RWPE1 (cell line): ENCODE measurements around the gene XBP1.

Source experiments
- CTCF ChIA-PET: fragments of 350-600 bp; sonication (Branson Sonifier 250); formaldehyde crosslinking; extraction: SDS; loops from one replicate; lab custom pipeline; 2021; lab: Yijun Ruan, JAX
- POLR2A ChIA-PET: fragments of 400-600 bp; formaldehyde crosslinking; extraction: SDS; loops from one replicate; lab custom pipeline; 2020; ENCODE audit warnings: antibody characterized with exemption; ENCODE audit not compliant: low non-redundant PET; lab: Yijun Ruan, JAX
- DNase-seq: peaks from one replicate; pipeline ENCODE4 v3.0.0; 2012; ENCODE audit warnings: low spot score
- H3K27ac ChIP-seq: fragments of 450-650 bp; 2 replicates; pipeline ENCODE4 v1.5.1; 2017
- CTCF ChIP-seq: fragments of 450-650 bp; conservative IDR thresholded peaks from 2 replicates; pipeline ENCODE4 v1.5.1; 2017; ENCODE audit warnings: low read depth, mild to moderate bottlenecking

The XBP1 gene

DNA sequence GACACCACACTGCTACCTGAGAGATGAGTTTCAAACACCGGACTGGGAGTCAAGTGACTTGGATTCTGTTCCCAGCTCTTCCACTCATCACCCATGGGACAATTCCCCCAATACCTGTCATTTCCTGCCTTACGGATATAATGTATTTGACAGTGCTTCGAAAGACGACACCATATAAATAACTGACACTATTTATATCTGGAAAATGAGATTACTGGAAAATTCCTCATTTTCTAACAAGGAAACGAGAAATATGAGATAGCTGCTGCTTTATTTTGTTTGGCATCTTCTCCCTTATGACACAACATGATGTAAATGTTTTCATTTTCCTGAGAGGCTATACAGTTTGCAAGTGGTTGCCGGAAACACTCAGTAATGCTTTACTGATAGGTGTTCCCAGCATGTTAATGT is 49.9 kb downstream of the XBP1 start:
- DNase-seq = no peak
- CTCF ChIA-PET = no interaction called here
- TF ChIP-seq CTCF = no peak
- H3K27ac ChIP-seq = no peak overlapping the region
- POLR2A ChIA-PET = no interaction called here
